Activated CD8-positive, alpha-beta T cell treated with anti-CD3 and anti-CD28 coated beads, Interleukin-2, amount 10 ng/mL, durations not matched to agents 7 days and 5 days (primary cell): ENCODE measurements around the gene SLC35D2. TPM values are rescaled to one million over a fixed set of nuclear protein-coding genes. Genes with fewer than 3 reads are reported as not detected.
"Not testable (repeated sequence)": the region's sequence is repeated elsewhere in the genome, so short reads cannot be mapped to it uniquely, and the experiment has no call there.

Source experiments
- ATAC-seq: fragments of 150-1000 bp; cut with Tn5 transposase; one replicate; pipeline ENCODE4 v1.10.0; 2021; ENCODE audit warnings: moderate library complexity
- CTCF ChIA-PET: fragments of 350-600 bp; sonication (Branson Sonifier 250); formaldehyde crosslinking; loops from one replicate; lab custom pipeline; 2021; ENCODE audit warnings: antibody characterized with exemption; lab: Charles Lee
- POLR2A ChIA-PET: fragments of 350-600 bp; sonication (Branson Sonifier 250); formaldehyde crosslinking; loops from one replicate; lab custom pipeline; 2021; ENCODE audit warnings: antibody characterized with exemption; lab: Charles Lee
- DNase-seq: peaks from one replicate; pipeline ENCODE4 v3.0.0-alpha.2; 2020
- H3K27ac Mint-ChIP-seq: one replicate; pipeline ENCODE4 v1.8.0; 2021; ENCODE audit warnings: mild to moderate bottlenecking, mixed read lengths
- H3K27me3 Mint-ChIP-seq: one replicate; pipeline ENCODE4 v1.8.0; 2021; ENCODE audit warnings: low read depth, mixed read lengths
- H3K36me3 Mint-ChIP-seq: one replicate; pipeline ENCODE4 v1.8.0; 2021; ENCODE audit warnings: low read depth, mixed read lengths
- H3K4me1 Mint-ChIP-seq: one replicate; pipeline ENCODE4 v1.8.0; 2021; ENCODE audit warnings: low read depth, mixed read lengths
- H3K4me3 Mint-ChIP-seq: one replicate; pipeline ENCODE4 v1.8.0; 2021; ENCODE audit warnings: mild to moderate bottlenecking, mixed read lengths
- H3K9me3 Mint-ChIP-seq: one replicate; pipeline ENCODE4 v1.8.0; 2022; ENCODE audit warnings: mixed read lengths; ENCODE audit not compliant: insufficient read depth
- total RNA-seq, 2 experiments: library from RNA; stranded (reverse); gene quantifications; one replicate each; pipeline ENCODE4 v1.2.3, GENCODE V29; 2021

The SLC35D2 gene
- total RNA-seq, 2 experiments from 2014 or later: 4.2 to 4.3 TPM

DNA sequence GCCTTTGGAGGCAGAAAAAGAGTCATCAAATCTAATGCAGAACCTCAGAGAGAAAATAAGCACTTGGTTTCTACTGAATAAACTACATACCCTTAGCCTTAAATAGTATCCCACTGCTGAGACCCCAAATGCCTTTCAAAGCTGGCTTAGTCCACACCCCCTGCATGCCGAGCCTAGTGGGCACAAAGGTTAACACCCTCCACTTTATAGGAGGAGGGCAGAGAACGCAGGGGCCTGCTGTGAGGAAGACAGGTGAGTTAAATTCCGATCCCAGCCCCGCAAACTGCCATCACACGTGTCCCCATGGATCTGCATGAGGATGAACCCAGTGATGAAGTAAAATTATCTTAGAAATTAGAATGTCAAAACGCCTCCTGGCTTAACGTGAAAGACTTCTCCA lies 62.0 kb downstream of the SLC35D2 start:
- Mint-ChIP-seq H3K27ac (no peak overlapping the region), H3K27me3 (peaks cover 5% of the 10 kb centered on the region), H3K4me3 (no peak overlapping the region), H3K4me1 (no peaks in the 10 kb centered on the region), H3K36me3 (no peaks in the 10 kb centered on the region), H3K9me3 (no peaks in the 10 kb centered on the region)
- no peak for ATAC-seq
- ChIA-PET POLR2A (no interaction called here), CTCF (no interaction called here)
- no peak for DNase-seq

DNA sequence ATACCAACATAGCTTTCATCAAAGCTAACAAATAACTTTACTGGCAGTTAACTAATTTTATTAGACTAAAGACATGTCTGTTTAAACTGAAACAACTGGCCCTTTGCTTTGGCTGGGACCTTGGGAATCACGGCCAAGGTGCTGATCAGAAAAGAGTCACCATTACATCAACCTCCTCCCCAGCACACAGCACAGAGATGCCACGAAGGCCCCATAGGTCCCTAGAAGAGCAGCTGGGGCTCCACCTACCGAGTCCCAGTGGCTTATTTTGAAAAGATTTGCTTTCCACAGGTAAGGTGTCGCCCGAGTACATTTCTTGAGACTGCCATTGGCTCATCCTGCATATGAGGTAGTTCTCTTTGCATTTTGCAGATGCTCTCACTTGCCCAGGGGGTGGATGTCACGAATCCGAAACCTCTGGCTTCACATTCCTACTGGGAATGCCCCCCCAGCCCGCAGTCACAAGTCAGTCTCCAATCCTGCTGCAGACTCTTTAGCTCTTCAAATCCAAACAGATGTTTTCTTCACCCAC lies 62.7 kb downstream of the SLC35D2 start:
- H3K27ac Mint-ChIP-seq: no peak overlapping the region
- no peak overlapping the region for H3K4me3 Mint-ChIP-seq
- H3K9me3 Mint-ChIP-seq: no peaks in the 10 kb centered on the region
- DNase-seq (no peak), ATAC-seq (no peak)
- no peaks in the 10 kb centered on the region for H3K36me3 Mint-ChIP-seq
- POLR2A ChIA-PET: no interaction called here
- no peaks in the 10 kb centered on the region for H3K4me1 Mint-ChIP-seq
- CTCF ChIA-PET: interaction anchor here (1.0 kb wide), 1 partner anchor 88 kb away, joined by 4 read pairs; no protein-coding TSS in a partner anchor
- peaks cover 5% of the 10 kb centered on the region for H3K27me3 Mint-ChIP-seq

DNA sequence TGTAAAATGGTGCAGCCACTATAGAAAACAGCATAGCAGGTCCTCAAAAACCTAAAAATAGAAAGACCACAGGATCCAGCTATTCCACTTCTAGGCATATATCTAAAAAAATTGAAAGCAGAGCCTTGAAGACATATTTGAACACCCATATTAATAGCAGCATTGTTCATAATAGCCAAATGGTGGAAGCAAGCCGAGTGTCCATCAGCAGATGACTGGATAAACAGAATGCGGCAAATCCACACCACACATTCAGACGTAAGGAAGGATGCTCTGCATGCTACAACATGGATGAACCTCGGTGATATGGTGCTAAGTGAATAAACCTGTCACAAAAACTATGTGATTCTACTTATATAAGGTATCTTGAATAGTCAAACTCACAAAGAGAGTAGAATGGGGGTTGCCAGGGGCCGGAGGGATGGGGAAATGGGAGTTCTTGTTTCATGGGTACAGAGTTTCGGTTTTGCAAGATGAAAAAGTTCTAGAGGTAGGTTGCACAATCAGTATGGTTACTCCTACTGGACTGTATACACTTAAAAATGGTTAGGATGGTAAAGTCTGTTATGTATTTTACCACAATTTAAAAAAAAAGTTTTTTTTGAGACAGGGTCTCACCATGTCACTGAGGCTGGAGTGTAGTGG lies 64.5 kb downstream of the SLC35D2 start:
- Mint-ChIP-seq H3K4me1 (no peaks in the 10 kb centered on the region), H3K4me3 (no peak overlapping the region), H3K36me3 (no peaks in the 10 kb centered on the region), H3K27me3 (peaks cover 2% of the 10 kb centered on the region), H3K27ac (no peak overlapping the region), H3K9me3 (no peaks in the 10 kb centered on the region)
- DNase-seq: no peak
- POLR2A ChIA-PET: no interaction called here
- ATAC-seq: no peak
- CTCF ChIA-PET: interaction anchor here (1.3 kb wide), 1 partner anchor 9 kb away, joined by 3 read pairs; no protein-coding TSS in a partner anchor

DNA sequence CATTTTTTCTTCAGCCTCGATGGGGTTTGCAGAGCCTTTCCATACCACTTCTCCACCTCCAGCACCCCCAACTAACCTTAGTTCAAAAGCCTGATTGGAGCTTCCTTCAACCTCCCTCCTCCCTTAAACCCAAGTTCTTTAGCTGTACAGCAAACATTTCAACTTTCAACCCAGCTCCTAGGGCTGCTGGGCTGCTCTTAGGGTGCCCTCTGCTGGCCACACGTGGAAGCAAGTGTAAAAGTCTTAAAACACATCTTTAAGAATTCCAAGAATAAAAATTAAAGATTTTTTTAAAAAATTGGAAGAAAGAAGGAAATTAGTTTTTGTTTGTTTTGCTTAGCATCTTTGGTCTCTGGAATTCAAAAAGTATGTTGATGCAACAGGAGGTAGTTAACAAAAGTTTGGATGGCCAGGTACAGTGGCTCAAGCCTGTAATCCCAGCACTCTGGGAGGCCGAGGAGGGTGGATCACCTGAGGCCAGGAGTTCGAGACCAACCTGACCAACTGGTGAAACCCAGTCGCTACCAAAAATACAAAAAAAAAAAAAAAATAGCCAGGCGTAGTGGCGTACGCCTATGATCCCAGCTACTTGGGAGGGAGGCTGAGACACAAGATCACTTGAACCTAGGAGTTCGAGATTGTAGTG lies 66.1 kb downstream of the SLC35D2 start:
- Mint-ChIP-seq H3K4me3 (no peak overlapping the region), H3K4me1 (no peaks in the 10 kb centered on the region), H3K9me3 (peaks cover 12% of the 10 kb centered on the region), H3K27me3 (peaks cover 4% of the 10 kb centered on the region), H3K27ac (no peak overlapping the region), H3K36me3 (peaks cover 8% of the 10 kb centered on the region)
- DNase-seq: peak; percentile 43
- ChIA-PET POLR2A (no interaction called here), CTCF (interaction anchor here (0.6 to 3.2 kb wide), 14 partner anchors 9 to 1636 kb away, joined by 3 to 24 read pairs (median 4); no protein-coding TSS in a partner anchor)
- ATAC-seq: peak; percentile 55

DNA sequence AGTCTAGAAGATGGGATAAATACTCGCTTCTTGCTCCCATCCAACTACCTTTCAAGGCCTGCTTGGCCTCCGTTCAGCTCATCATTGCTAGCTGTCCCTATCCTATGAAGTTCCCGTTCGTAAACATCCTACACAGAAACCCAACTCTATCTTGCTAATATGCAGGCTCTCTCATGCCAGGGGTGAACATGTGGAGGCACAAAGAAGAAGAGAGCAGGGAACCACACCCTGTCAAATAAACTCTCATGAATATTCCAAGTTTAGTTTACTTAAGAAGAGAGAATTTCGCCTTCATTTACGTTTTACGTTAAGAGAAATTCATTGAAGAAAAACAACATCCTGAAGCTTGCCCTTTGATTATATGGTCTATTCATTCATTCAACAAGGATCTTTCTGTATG lies 73.7 kb downstream of the SLC35D2 start:
- POLR2A ChIA-PET: no interaction called here
- ATAC-seq (no peak), DNase-seq (no peak)
- H3K9me3 Mint-ChIP-seq: peaks cover 21% of the 10 kb centered on the region
- peaks cover 10% of the 10 kb centered on the region for H3K36me3 Mint-ChIP-seq
- CTCF ChIA-PET: interaction anchor here (0.7 to 1.1 kb wide), 3 partner anchors 9 to 17 kb away, joined by 3 to 4 read pairs (median 4); no protein-coding TSS in a partner anchor
- peaks cover 17% of the 10 kb centered on the region for H3K27me3 Mint-ChIP-seq
- no peak overlapping the region for H3K27ac Mint-ChIP-seq
- no peak overlapping the region for H3K4me3 Mint-ChIP-seq
- H3K4me1 Mint-ChIP-seq: no peaks in the 10 kb centered on the region

DNA sequence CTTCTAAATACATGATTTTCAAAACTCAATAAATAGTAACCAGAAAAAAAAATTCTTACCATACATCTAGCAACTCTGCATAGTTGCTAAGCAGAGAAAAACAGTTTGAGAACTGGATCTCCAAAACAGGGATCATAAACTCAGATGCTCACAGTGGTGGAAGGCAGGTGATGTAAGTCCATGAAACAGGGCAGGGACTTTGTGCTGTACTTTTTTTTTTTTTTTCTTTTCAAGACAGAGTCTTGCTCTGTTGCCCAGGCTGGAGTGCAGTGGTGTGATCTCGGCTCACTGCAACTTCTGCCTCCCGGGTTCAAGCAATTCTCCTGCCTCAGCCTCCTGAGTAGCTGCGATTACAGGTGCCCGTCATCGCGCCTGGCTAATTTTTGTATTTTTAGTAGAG lies 76.6 kb downstream of the SLC35D2 start:
- H3K4me3 Mint-ChIP-seq, H3K9me3 Mint-ChIP-seq, DNase-seq, H3K27ac Mint-ChIP-seq, CTCF ChIA-PET, H3K4me1 Mint-ChIP-seq, H3K36me3 Mint-ChIP-seq, POLR2A ChIA-PET, ATAC-seq: not testable (repeated sequence)
- peaks cover 15% of the 10 kb centered on the region for H3K27me3 Mint-ChIP-seq

DNA sequence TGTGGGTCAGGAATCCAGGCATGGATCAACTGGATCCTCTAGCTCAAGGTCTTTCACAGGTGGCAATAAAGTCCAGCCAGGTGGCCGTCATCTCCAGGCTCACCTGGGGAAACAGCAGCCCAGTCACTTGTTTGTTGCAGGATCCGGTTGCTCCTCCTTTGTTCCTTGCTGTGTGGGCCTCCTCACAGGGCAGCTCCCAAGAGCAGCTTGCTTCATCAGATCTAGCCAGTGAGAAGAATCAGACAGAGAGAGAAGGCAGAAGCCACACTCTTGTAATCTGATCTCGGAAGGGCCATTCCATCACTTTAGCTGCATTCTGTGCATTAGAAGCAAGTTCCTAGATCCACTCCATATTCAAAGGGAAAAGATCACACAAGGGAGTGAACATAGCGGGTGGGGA lies 78.3 kb downstream of the SLC35D2 start:
- CTCF ChIA-PET: no interaction called here
- ATAC-seq: no peak
- Mint-ChIP-seq H3K27ac (no peak overlapping the region), H3K27me3 (peaks cover 10% of the 10 kb centered on the region), H3K4me3 (no peak overlapping the region), H3K9me3 (no peaks in the 10 kb centered on the region), H3K36me3 (no peaks in the 10 kb centered on the region), H3K4me1 (no peaks in the 10 kb centered on the region)
- POLR2A ChIA-PET: no interaction called here
- DNase-seq: no peak

DNA sequence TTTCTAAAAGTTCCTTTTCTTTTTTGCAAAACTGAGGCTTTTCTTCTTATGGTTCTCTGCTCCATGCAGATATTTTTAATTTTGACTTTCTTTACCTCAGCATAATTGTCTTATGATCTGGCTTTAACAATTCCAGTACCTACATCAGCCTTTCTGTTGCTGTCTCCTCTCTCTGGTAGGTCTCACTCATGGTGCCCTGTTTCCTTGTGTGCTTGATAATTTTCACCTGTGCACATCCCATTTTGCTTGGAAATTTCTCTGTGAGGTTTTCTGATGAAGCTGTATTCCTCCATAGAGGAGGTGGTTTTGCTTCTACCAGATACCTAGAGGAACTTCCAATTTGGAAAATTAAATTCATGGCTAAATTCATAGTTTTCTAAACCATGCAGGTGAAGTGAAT lies 79.3 kb downstream of the SLC35D2 start:
- no peaks in the 10 kb centered on the region for H3K4me1 Mint-ChIP-seq
- ChIA-PET CTCF (no interaction called here), POLR2A (no interaction called here)
- H3K27ac Mint-ChIP-seq: no peak overlapping the region
- ATAC-seq (no peak), DNase-seq (no peak)
- no peak overlapping the region for H3K4me3 Mint-ChIP-seq
- peaks cover 5% of the 10 kb centered on the region for H3K27me3 Mint-ChIP-seq
- no peaks in the 10 kb centered on the region for H3K36me3 Mint-ChIP-seq
- no peaks in the 10 kb centered on the region for H3K9me3 Mint-ChIP-seq

DNA sequence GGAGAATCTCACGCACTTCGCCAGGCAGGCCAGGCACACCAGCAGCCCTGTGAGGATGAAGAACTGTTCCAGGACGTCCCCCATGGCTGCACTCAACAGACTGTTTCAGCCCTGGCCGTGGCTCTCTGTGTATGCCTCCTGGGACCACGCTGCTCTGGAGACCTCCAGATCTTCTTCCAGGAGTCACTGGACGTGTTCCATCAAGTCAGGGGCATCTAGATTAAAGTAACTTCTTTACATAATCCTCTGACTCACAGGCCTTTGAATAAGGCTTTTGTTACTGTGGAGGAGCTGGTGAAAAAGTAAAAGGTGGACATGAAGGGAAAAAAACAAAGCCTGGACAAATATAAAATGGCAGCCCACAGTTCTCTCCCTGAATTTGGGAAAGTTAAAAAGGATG lies 81.5 kb downstream of the SLC35D2 start, which contains the start of gene HSD17B3:
Gene HSD17B3, minus strand, starts transcription at position 156 of the 400 bp plus-strand sequence. Its CDS starts 72 bp downstream, at position 84.
- POLR2A ChIA-PET: no interaction called here
- no peaks in the 10 kb centered on the region for H3K9me3 Mint-ChIP-seq
- H3K36me3 Mint-ChIP-seq: no peaks in the 10 kb centered on the region

DNA sequence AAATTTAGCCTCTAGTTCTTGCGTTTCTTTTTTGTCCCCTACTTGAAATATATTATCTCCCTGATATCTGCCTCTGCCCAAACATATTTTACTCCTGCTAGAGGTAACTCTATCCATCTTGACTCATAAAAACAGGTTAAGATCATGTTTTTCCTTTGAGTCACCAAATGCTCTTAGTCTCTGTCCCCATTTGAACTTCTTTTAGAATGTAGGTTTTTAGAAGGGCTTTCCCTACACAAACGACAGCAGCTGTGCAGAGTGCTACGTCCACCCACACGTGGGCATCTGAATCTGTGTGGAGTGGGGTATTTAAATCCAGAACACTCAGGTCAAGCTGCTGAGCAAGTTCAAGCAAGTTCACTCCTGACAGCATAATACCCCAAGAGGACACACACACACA lies 83.7 kb downstream of the SLC35D2 start:
- POLR2A ChIA-PET: no interaction called here

More for the DNA sequence above, 81.5 kb downstream of the SLC35D2 start, which contains the start of gene HSD17B3:
- no peak within 1 kb of the TSS for H3K27ac Mint-ChIP-seq
- no peak for DNase-seq
- ATAC-seq: no peak
- H3K4me3 Mint-ChIP-seq: no peak within 1 kb of the TSS
- H3K4me1 Mint-ChIP-seq: no peaks in the 10 kb centered on the region
- peaks cover 5% of the 10 kb centered on the region for H3K27me3 Mint-ChIP-seq
- CTCF ChIA-PET: no interaction called here

DNA sequence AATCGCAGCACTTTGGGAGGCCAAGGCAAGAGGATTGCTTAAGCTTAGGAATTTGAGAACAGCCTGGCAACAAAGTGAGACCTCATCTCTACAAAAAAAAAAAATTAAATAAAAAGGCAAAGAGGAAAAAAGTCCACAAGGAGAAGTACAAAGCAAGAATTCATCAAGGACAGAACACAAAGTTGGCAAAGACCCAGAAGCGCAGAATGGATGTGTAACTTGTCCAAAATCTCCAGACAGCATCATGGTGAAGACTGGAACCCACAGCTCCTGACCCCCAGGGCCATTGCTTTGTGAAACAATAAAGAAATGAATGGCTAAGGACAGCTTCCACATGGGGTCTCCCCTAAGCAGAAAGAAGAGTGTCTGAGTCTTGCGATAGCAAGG lies 89.4 kb downstream of the SLC35D2 start:
- ChIA-PET POLR2A (no interaction called here), CTCF (no interaction called here)
- Mint-ChIP-seq H3K36me3 (no peaks in the 10 kb centered on the region), H3K27me3 (peaks cover 1% of the 10 kb centered on the region), H3K4me1 (no peaks in the 10 kb centered on the region), H3K27ac (no peak overlapping the region), H3K4me3 (no peak overlapping the region), H3K9me3 (no peaks in the 10 kb centered on the region)
- ATAC-seq (no peak), DNase-seq (no peak)

More for the DNA sequence above, 83.7 kb downstream of the SLC35D2 start:
- CTCF ChIA-PET: no interaction called here
- Mint-ChIP-seq H3K4me3 (no peak overlapping the region), H3K27me3 (peaks cover 5% of the 10 kb centered on the region), H3K4me1 (no peaks in the 10 kb centered on the region), H3K36me3 (no peaks in the 10 kb centered on the region), H3K27ac (no peak overlapping the region), H3K9me3 (no peaks in the 10 kb centered on the region)
- ATAC-seq (no peak), DNase-seq (no peak)
